GM19467 (cell line): ENCODE measurements around the gene GPC3.

Source experiments
- ATAC-seq: cut with Tn5 transposase; IDR thresholded peaks from one replicate; pipeline ENCODE4 v1.9.1; 2021; ENCODE audit warnings: mild to moderate bottlenecking, moderate library complexity; ENCODE audit not compliant: unreplicated experiment

GPC3 gene

DNA sequence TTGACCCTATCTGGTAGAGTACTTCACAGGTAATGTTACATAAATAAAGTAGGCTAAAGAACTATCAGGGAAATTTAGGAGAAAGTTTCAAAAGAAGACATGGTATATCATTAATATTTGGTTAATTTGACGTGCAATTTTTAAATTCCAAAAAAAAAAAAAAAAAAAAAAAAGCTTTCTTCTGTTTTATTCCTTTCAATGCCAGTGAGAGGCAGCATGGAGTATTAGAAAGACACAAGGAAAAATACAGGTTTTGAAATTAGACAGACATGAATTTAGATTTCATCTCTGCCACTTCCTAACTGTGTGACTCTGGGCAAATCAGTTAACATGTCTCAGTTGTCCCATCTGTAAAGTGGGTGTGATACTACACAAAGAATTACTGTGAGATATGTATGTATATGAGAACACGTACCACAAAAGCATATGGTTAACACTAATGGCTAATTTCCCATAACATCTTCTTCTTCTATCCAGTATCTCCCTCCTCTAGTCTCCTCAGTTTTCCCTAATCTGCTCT, 132.5 kb downstream of the GPC3 start:
- no peak for ATAC-seq

DNA sequence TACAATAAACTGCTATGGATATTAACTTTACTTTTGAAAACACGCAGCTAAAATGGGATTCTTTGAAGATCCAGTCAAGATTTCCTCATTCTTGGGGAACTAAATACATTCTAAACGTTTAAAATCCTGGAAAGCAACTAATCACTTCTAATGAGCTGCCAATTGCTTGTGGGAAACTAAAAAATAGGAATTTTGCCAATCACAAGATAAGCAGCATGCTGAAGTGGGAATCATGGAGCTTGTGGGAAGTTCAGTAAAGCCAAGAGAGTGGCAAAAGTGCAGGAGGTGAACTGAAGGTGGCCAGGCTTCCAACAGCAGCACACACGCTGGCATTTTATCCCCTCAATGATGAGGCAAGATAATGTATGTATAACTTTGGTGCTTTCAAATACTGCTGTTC, 133.0 kb downstream of the GPC3 start:
- no peak for ATAC-seq

- no peak for ATAC-seq
Observed at GRCh38 chrX:133850399-133850798, 135.0 kb downstream of the GPC3 start.

- ATAC-seq = no peak
Observed at GRCh38 chrX:133849676-133850075, 135.7 kb downstream of the GPC3 start.

- ATAC-seq = no peak
Observed at GRCh38 chrX:133847340-133847994, 137.9 kb downstream of the GPC3 start.

GRCh38 chrX:133846311-133846710, 139.1 kb downstream of the GPC3 start:
- ATAC-seq = no peak

GRCh38 chrX:133840415-133840814, 145.0 kb downstream of the GPC3 start:
- no peak for ATAC-seq

- no peak for ATAC-seq
Observed at GRCh38 chrX:133838761-133839676, 146.4 kb downstream of the GPC3 start.

DNA sequence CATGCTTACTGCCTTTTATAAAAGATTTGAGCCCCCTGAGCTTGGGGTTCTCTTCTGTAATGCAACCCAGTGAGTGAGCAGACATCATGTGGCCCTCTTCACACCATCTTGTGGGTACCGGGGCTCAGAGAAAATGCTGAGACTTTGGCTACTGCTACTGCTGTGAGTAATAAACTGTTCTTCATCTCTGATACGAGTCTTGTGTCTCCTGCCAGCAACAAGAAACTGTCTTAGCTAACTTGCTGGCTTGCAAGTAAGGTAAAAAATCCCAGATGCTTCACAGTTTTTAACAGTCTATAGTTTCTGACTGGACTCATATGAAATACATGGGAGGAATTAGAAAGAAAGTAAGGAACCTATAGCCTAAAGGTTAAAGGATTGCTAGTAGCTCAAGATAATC, 148.3 kb downstream of the GPC3 start:
- no peak for ATAC-seq

DNA sequence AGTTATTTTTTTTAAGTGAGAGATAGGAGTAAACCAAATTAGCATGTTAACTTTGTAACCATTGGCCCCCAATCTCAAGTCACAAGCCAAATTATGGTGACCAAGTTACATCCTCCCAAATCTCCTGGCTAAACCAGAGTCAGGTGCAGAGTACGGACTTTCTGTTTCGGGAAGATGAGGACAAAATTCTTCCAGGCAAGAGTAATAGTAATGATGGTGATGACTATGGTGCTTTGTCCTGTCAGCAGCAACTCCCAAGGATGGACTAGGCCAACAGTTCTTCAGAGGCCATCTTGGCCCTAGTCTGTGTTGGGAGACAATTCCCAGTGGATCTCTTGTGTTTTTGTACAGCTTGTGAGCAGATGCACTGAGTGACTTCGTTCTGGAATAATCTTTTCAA, 148.8 kb downstream of the GPC3 start:
- ATAC-seq = no peak

GRCh38 chrX:133834771-133835170, 150.6 kb downstream of the GPC3 start:
- ATAC-seq = no peak

DNA sequence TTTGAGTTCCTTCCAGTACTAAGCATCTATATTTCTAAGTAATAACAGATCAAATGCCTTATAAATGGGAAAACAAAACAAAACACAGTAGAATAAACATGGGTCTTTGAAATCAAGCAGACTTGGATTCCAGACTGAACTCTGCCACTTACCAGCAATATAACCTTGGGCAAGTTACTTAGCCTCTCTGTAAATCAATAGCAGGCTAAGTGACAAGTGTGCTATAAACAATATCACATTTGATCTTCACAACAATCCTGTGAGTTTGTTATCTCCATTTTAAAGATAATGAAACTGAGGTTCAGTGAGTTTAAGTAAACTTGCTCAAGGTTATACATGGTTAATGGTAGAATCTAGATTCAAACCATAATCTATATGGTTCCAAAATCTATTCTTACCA, 165.8 kb downstream of the GPC3 start:
- no peak for ATAC-seq

DNA sequence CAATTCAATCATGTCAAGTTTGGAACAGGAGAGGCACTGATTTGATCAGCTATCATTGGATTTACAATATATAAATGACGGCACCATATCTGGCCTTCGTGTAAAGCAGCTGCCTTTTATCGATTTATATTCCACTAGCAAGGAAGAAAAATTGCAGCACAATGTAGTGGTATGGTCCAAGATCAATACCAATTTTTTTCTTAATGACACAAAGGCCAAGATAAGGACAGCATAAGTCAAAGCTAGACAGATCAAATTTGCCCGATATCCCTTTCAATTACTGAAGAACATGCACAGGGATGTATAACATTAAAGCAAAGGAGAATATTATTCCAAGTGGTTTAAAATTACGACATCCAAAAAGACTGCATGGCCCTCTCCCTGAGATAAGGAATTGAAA, 167.4 kb downstream of the GPC3 start:
- ATAC-seq = no peak

GRCh38 chrX:133815496-133815895, 169.9 kb downstream of the GPC3 start:
- no peak for ATAC-seq

GRCh38 chrX:133813971-133814370, 171.4 kb downstream of the GPC3 start:
- no peak for ATAC-seq

- no peak for ATAC-seq
Observed at GRCh38 chrX:133812402-133812801, 173.0 kb downstream of the GPC3 start.

DNA sequence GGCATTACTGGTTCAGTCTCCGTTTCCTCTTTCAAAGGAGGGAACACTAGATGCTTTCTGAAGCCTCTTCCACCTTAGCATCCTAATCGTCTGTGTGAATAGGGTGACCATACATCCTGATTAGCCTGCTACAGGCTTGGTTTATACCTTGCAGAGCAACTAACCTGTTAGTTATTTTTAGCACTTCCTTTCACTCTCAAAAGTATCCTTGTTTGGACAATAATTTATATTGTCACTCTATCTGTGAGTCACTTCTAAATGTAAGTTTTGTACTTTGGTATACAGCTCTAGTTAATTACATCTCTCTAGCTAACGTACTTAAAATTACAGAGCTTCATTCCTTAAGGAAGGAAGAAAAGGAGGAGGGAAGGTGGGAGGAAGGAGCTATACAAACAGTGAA, 174.5 kb downstream of the GPC3 start:
- ATAC-seq = no peak

DNA sequence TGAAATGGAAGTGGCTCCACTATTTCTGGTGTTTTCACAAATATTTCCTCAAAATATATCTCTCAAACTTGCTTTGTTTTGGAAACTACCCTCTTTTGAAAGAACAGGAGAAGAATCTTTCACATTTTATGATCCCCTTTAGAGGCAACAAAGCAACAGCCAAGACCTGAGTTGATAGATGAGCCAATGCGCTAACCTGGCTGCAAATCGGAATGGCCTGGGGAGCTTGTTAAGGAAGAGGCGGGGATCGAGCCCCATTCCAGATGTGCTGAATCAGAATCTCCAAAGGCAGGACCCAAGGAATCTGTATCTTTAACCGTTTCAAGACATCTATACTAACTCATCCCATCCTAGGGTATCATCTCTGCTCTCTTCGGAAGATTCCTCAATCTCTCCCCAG, 181.3 kb downstream of the GPC3 start:
- no peak for ATAC-seq

- no peak for ATAC-seq
Observed at GRCh38 chrX:133796282-133796681, 189.1 kb downstream of the GPC3 start.

GRCh38 chrX:133794126-133794525, 191.3 kb downstream of the GPC3 start:
- no peak for ATAC-seq

GRCh38 chrX:133793626-133794025, 191.8 kb downstream of the GPC3 start:
- no peak for ATAC-seq
